HepG2 (cell line): ENCODE measurements around the gene MARCHF9. TPM values are rescaled to one million over a fixed set of nuclear protein-coding genes. Genes with fewer than 3 reads are reported as not detected.

Experiments used
- CENPBD1 ChIP-seq: sonication (generic); formaldehyde crosslinking; IDR thresholded peaks from 2 replicates; pipeline ENCODE4 v1.8.0; 2022; ENCODE audit warnings: missing genetic modification reagents, low read depth, mild to moderate bottlenecking, borderline replicate concordance
- CENPX ChIP-seq: sonication (generic); formaldehyde crosslinking; IDR thresholded peaks from 2 replicates; pipeline ENCODE4 v1.9.0; 2021; ENCODE audit warnings: mild to moderate bottlenecking, missing genetic modification reagents, moderate library complexity
- DMAP1 ChIP-seq: IDR thresholded peaks from 2 replicates; pipeline ENCODE4 v1.6.1; 2016
- KLF6 ChIP-seq: IDR thresholded peaks from 2 replicates; pipeline ENCODE4 v1.8.0; 2016; ENCODE audit warnings: missing biosample characterization, missing genetic modification reagents
- MIXL1 ChIP-seq: IDR thresholded peaks from 2 replicates; pipeline ENCODE4 v1.6.1; 2016
- POLR2A ChIP-seq, 2 experiments: IDR thresholded peaks; 2 replicates each; pipeline ENCODE4 v1.6.1; 2011; ENCODE audit warnings: low read depth in 2 of 2, low read length in 2 of 2, mild to moderate bottlenecking in 1 of 2, moderate library complexity in 1 of 2; ENCODE audit not compliant: insufficient read depth in 1 of 2
- RBFOX2 ChIP-seq: fragments of 200-400 bp; formaldehyde crosslinking; IDR thresholded peaks from 2 replicates; pipeline ENCODE4 v1.6.1; 2017; ENCODE audit warnings: low read depth, mild to moderate bottlenecking, low read length
- RFX1 ChIP-seq: fragments of 450-650 bp; IDR thresholded peaks from 2 replicates; pipeline ENCODE4 v1.6.1; 2017
- SMC3 ChIP-seq: IDR thresholded peaks from 2 replicates; pipeline ENCODE4 v1.6.1; 2011; ENCODE audit warnings: low read length, improper control_type of control experiment
- ZBTB7B ChIP-seq: sonication (generic); formaldehyde crosslinking; IDR thresholded peaks from 2 replicates; pipeline ENCODE4 v1.4.0; 2020; ENCODE audit warnings: missing genetic modification reagents
- ZMYM3 ChIP-seq: sonication (generic); formaldehyde crosslinking; IDR thresholded peaks from 2 replicates; pipeline ENCODE4 v1.5.1; 2020; ENCODE audit warnings: mild to moderate bottlenecking, missing genetic modification reagents
- ZNF33B ChIP-seq: sonication (generic); formaldehyde crosslinking; IDR thresholded peaks from 2 replicates; pipeline ENCODE4 v1.5.1; 2020; ENCODE audit warnings: mild to moderate bottlenecking, missing genetic modification reagents
- ZNF382 ChIP-seq: sonication (generic); formaldehyde crosslinking; IDR thresholded peaks from 2 replicates; pipeline ENCODE4 v1.5.0; 2020; ENCODE audit warnings: missing genetic modification reagents, mild to moderate bottlenecking, borderline replicate concordance
- ZNF432 ChIP-seq: sonication (generic); formaldehyde crosslinking; IDR thresholded peaks from 2 replicates; pipeline ENCODE4 v1.5.0; 2020; ENCODE audit warnings: missing genetic modification reagents, mild to moderate bottlenecking, borderline replicate concordance
- ZNF512 ChIP-seq: sonication (generic); formaldehyde crosslinking; IDR thresholded peaks from 2 replicates; pipeline ENCODE4 v1.4.0; 2020; ENCODE audit warnings: mild to moderate bottlenecking, missing genetic modification reagents
- ZNF616 ChIP-seq: sonication (generic); formaldehyde crosslinking; IDR thresholded peaks from 2 replicates; pipeline ENCODE4 v1.5.0; 2020; ENCODE audit warnings: low read depth, mild to moderate bottlenecking, missing genetic modification reagents
- ZNF720 ChIP-seq: sonication (generic); formaldehyde crosslinking; IDR thresholded peaks from 2 replicates; pipeline ENCODE4 v1.4.0; 2020; ENCODE audit warnings: missing genetic modification reagents
- ZNF775 ChIP-seq: sonication (generic); formaldehyde crosslinking; IDR thresholded peaks from 2 replicates; pipeline ENCODE4 v1.4.0; 2020; ENCODE audit warnings: missing genetic modification reagents, mild to moderate bottlenecking, moderate library complexity, borderline replicate concordance
- ZZZ3 ChIP-seq: sonication (generic); formaldehyde crosslinking; IDR thresholded peaks from 2 replicates; pipeline ENCODE4 v1.4.0; 2020; ENCODE audit warnings: missing genetic modification reagents, mild to moderate bottlenecking, borderline replicate concordance
- polyA plus RNA-seq, 8 experiments: library from polyadenylated mRNA; depleted of rRNA in 3 of 8; stranded (reverse) in 7 of 8; unstranded in 1 of 8; fragments of >200 nt; fragmentation: Illumina TruSeq in 4 of 8; extraction: Trizol in 4 of 8; gene quantifications; 2 replicates each; pipeline versions ENCODE4 v1.2.1 to v1.2.3, GENCODE V29; 2011 to 2016; ENCODE audit warnings: low read depth in 4 of 8, missing spikeins in 1 of 8, mixed read lengths in 1 of 8; ENCODE audit not compliant: insufficient read depth in 1 of 8
- total RNA-seq, 5 experiments: library from RNA; depleted of rRNA; stranded (reverse); fragments of >200 nt; fragmentation: Illumina TruSeq; extraction: Trizol; gene quantifications; 2 replicates each; pipeline ENCODE4 v1.2.3, GENCODE V29; 2016; ENCODE audit warnings: low read depth in 1 of 5
- TF ChIP-seq, protein P1 (sequence below): IDR thresholded peaks from 2 replicates; pipeline ENCODE4 v1.6.1; 2016
- TF ChIP-seq, protein P2 (sequence below): sonication (generic); formaldehyde crosslinking; IDR thresholded peaks from 2 replicates; pipeline ENCODE4 v1.5.0; 2020; ENCODE audit warnings: mild to moderate bottlenecking, missing genetic modification reagents
- TF ChIP-seq, protein P3 (sequence below): sonication (generic); formaldehyde crosslinking; IDR thresholded peaks from 2 replicates; pipeline ENCODE4 v1.9.0; 2021; ENCODE audit warnings: missing genetic modification reagents, borderline replicate concordance

Gene MARCHF9
- total and polyA plus RNA-seq, 2 of the 13 experiments (the other 11 are each of a cell fraction or from before 2014, with no cell fraction given), result 5.7 to 9.6 TPM

- TF ChIP-seq, protein P1, sequence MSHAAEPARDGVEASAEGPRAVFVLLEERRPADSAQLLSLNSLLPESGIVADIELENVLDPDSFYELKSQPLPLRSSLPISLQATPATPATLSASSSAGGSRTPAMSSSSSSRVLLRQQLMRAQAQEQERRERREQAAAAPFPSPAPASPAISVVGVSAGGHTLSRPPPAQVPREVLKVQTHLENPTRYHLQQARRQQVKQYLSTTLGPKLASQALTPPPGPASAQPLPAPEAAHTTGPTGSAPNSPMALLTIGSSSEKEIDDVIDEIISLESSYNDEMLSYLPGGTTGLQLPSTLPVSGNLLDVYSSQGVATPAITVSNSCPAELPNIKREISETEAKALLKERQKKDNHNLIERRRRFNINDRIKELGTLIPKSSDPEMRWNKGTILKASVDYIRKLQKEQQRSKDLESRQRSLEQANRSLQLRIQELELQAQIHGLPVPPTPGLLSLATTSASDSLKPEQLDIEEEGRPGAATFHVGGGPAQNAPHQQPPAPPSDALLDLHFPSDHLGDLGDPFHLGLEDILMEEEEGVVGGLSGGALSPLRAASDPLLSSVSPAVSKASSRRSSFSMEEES (CRISPR knock-in tag), result no peak
- TF ChIP-seq CENPBD1 (CRISPR knock-in tag), result no peak
- no peak for TF ChIP-seq ZNF775 (CRISPR knock-in tag)
- TF ChIP-seq DMAP1 (CRISPR knock-in tag), result peak; percentile 39; the same call in 1 of the 2 replicates
- TF ChIP-seq POLR2A (IDR thresholded peaks at IDR 0.05; ENCODE audit: insufficient read depth in 1 of 2, low read depth in 2 of 2, low read length in 2 of 2), result no peak
- TF ChIP-seq ZZZ3, result no peak
- TF ChIP-seq ZNF382 (CRISPR knock-in tag), result no peak
- TF ChIP-seq, protein P2, sequence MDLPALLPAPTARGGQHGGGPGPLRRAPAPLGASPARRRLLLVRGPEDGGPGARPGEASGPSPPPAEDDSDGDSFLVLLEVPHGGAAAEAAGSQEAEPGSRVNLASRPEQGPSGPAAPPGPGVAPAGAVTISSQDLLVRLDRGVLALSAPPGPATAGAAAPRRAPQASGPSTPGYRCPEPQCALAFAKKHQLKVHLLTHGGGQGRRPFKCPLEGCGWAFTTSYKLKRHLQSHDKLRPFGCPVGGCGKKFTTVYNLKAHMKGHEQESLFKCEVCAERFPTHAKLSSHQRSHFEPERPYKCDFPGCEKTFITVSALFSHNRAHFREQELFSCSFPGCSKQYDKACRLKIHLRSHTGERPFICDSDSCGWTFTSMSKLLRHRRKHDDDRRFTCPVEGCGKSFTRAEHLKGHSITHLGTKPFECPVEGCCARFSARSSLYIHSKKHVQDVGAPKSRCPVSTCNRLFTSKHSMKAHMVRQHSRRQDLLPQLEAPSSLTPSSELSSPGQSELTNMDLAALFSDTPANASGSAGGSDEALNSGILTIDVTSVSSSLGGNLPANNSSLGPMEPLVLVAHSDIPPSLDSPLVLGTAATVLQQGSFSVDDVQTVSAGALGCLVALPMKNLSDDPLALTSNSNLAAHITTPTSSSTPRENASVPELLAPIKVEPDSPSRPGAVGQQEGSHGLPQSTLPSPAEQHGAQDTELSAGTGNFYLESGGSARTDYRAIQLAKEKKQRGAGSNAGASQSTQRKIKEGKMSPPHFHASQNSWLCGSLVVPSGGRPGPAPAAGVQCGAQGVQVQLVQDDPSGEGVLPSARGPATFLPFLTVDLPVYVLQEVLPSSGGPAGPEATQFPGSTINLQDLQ (CRISPR knock-in tag), result no peak
- TF ChIP-seq SMC3, result 0 out of 2 replicates have a peak, but pooled peaks have one; percentile 20
- no peak; the same call in 1 of the 2 replicates for TF ChIP-seq ZMYM3
- TF ChIP-seq, protein P3, sequence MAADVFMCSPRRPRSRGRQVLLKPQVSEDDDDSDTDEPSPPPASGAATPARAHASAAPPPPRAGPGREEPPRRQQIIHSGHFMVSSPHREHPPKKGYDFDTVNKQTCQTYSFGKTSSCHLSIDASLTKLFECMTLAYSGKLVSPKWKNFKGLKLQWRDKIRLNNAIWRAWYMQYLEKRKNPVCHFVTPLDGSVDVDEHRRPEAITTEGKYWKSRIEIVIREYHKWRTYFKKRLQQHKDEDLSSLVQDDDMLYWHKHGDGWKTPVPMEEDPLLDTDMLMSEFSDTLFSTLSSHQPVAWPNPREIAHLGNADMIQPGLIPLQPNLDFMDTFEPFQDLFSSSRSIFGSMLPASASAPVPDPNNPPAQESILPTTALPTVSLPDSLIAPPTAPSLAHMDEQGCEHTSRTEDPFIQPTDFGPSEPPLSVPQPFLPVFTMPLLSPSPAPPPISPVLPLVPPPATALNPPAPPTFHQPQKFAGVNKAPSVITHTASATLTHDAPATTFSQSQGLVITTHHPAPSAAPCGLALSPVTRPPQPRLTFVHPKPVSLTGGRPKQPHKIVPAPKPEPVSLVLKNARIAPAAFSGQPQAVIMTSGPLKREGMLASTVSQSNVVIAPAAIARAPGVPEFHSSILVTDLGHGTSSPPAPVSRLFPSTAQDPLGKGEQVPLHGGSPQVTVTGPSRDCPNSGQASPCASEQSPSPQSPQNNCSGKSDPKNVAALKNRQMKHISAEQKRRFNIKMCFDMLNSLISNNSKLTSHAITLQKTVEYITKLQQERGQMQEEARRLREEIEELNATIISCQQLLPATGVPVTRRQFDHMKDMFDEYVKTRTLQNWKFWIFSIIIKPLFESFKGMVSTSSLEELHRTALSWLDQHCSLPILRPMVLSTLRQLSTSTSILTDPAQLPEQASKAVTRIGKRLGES, result no peak
- TF ChIP-seq KLF6 (CRISPR knock-in tag), result no peak
- TF ChIP-seq ZNF33B (CRISPR knock-in tag), result no peak
- TF ChIP-seq ZNF512 (CRISPR knock-in tag), result no peak
- no peak for TF ChIP-seq RFX1
- no peak for TF ChIP-seq ZNF432 (CRISPR knock-in tag)
- no peak for TF ChIP-seq MIXL1 (CRISPR knock-in tag)
- no peak for TF ChIP-seq ZNF720 (CRISPR knock-in tag)
- no peak for TF ChIP-seq CENPX (CRISPR knock-in tag)
- TF ChIP-seq ZBTB7B (CRISPR knock-in tag), result peak; percentile 52; the same call in 1 of the 2 replicates
- TF ChIP-seq RBFOX2, result peak; percentile 40; the same call in 1 of the 2 replicates
- no peak for TF ChIP-seq ZNF616
Observed at GRCh38 chr12:57726151-57726883, 28.6 kb upstream of the MARCHF9 start (continued).
